ENCODE results near the gene BICD1.
A peak's percentile ranks its signal among the peaks of the same experiment; 100 is the strongest.

- TF ChIP-seq POLR2A (IDR thresholded peaks at IDR 0.05; ENCODE audit: low read depth, low read length), result no peak
- TF ChIP-seq CTCF (IDR thresholded peaks at IDR 0.05; ENCODE audit: extremely low read depth in 1 of 2, insufficient read depth in 1 of 2, low read depth in 1 of 2, low read length in 2 of 2), result peak in 1 of 2 donors; percentile 27
These were observed 198.5 kb downstream of the BICD1 start for GRCh38 chr12:32305163-32305562.
